Stomach (tissue), 4 donors: ENCODE measurements around the gene FAM227B.
"Not testable (repeated sequence)": the region's sequence is repeated elsewhere in the genome, so short reads cannot be mapped to it uniquely, and the experiment has no call there.

ENCODE experiments used
- CTCF ChIP-seq, 7 experiments: fragments of 450-650 bp in 4 of 7; fragments of 200-600 bp in 3 of 7; sonication (generic) in 3 of 7; IDR thresholded peaks; one replicate each; pipeline ENCODE4 v1.5.1; 2016 to 2019; ENCODE audit warnings: antibody characterized with exemption in 7 of 7, control low read depth in 2 of 7, mild to moderate bottlenecking in 1 of 7
- EP300 ChIP-seq: sonication (generic); formaldehyde crosslinking; IDR thresholded peaks from one replicate; pipeline ENCODE4 v1.6.1; 2017; ENCODE audit warnings: antibody characterized with exemption
- POLR2A ChIP-seq, 4 donors: fragments of 450-650 bp; IDR thresholded peaks; one replicate each; pipeline ENCODE4 v1.6.1; 2016; ENCODE audit warnings: antibody characterized with exemption in 4 of 4, control low read depth in 2 of 4, mild to moderate bottlenecking in 1 of 4, moderate library complexity in 1 of 4
- POLR2AphosphoS5 ChIP-seq, 3 donors: sonication (generic); formaldehyde crosslinking; IDR thresholded peaks; one replicate each; pipeline ENCODE4 v1.6.1; 2016; ENCODE audit warnings: antibody characterized with exemption in 3 of 3

- TF ChIP-seq CTCF (IDR thresholded peaks at IDR 0.05); POLR2A (IDR thresholded peaks at IDR 0.05); EP300; POLR2AphosphoS5 (IDR thresholded peaks at IDR 0.05): not testable (repeated sequence)
Observed at GRCh38 chr15:49402515-49403296, 217.9 kb downstream of the FAM227B start.
